ENCODE data around the gene F2. TPM values are rescaled to one million over a fixed set of nuclear protein-coding genes. Genes with fewer than 3 reads are reported as not detected.

Gene F2
- total RNA-seq, 2 donors from 2014 or later, result 1.2 TPM; not detected in 1

DNA sequence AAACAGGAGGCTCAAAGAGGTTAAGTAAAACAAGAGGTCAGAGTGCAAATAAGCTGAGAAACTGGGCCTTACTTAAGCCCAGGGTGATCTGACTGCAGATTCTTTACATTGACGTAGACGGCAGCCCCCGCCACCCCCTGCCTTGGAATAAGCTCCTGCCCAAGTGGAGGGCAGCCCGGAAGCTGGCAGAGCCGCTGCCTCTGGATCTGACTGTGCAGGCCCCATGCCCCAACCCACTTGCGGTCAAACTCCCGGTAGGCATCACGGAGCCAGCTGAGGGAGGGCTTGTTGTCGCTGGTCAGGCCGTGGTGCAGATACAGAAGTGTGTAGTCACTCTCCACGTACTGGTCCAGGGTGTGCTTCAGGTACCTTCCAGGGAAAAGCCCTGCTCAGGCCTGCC, 37.2 kb upstream of the F2 start:
- H3K9ac ChIP-seq (ENCODE audit: low read depth in 2 of 2, low read length in 2 of 2), result no peak overlapping the region
- no peak for TF ChIP-seq CTCF (IDR thresholded peaks at IDR 0.05)
- no peaks in the 10 kb centered on the region for H3K4me1 ChIP-seq
- intact Hi-C loops (cut with DNase I), result no loop called here
- H3K36me3 ChIP-seq, result peaks cover 34% of the 10 kb centered on the region
- no peak overlapping the region for H3K4me3 ChIP-seq
- no peaks in the 10 kb centered on the region for H3K27me3 ChIP-seq
- no peaks in the 10 kb centered on the region for H3K9me3 ChIP-seq
- H3K27ac ChIP-seq, result no peak overlapping the region
- no peak for DNase-seq

DNA sequence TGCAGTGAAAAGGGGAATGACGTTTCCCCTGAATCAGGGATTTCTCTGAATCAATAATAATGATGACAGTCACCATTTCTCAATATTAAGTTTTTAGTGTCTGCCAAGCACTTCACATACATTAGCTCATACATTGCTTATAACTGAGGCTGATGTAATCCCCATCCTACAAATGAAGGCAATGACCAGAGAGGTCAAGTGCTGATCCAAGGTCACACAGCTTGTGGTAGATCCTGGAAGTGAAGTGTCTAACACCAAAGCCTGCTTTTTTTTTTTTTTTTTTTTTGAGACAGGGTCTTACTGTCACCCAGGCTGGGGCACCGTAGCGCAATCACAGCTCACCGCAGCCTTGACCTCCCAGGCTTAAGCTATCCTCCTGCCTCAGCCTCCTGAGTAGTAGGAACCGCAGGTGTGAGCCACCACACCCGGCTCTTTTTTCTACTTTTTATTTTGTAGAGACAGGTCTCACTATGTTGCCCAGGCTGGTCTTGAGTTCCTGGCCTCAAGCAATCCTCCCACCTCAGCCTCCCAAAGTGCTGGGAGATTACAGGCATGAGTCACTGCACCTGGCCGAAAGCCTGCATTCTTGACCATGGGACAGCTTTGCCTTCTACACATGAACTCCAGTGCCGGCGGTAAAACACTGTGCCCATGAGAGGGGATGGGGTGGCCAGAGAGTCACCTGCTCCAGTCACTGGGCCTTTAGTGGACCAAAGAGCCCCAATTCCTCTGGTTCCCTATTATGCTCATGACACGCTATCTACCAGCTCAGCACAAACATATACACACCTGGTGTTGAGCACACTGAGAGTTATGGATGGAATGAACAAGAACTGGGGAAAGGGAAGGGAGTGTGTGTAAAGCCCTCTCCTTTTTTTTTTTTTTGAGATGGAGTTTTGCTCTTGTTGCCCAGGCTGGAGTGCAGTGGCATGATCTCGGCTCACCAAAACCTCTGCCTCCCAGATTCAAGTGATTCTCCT, 36.0 kb upstream of the F2 start:
- no peak overlapping the region for H3K9ac ChIP-seq (ENCODE audit: low read depth in 2 of 2, low read length in 2 of 2)
- DNase-seq, result no peak
- no peak overlapping the region for H3K4me3 ChIP-seq
- H3K27me3 ChIP-seq, result no peaks in the 10 kb centered on the region
- no peak for TF ChIP-seq CTCF (IDR thresholded peaks at IDR 0.05)
- no peaks in the 10 kb centered on the region for H3K9me3 ChIP-seq
- H3K4me1 ChIP-seq, result no peaks in the 10 kb centered on the region
- H3K27ac ChIP-seq, result no peak overlapping the region
- peaks cover 37% of the 10 kb centered on the region for H3K36me3 ChIP-seq
- intact Hi-C loops (cut with DNase I), result no loop called here

DNA sequence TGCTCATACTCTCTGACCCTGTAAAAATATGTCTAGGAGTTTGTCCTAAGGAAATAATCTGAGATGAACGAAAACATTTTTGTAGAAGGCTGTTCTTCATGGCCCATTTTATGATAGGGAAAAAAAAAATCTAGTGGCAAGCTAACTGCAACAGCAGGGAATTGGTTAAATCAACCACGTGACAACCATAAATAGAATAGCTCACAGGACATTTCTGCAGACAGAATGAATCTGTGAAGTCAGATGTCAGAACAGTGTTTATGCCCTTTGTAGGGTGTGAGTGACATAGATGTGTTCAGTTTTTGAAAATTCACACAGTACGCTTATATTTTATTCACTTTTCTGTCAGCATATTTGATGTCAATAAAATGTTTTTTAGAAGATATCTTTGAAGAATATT, 34.6 kb upstream of the F2 start:
- H3K9me3 ChIP-seq, result no peaks in the 10 kb centered on the region
- DNase-seq, result no peak
- no peak for TF ChIP-seq CTCF (IDR thresholded peaks at IDR 0.05)
- no peaks in the 10 kb centered on the region for H3K4me1 ChIP-seq
- H3K27me3 ChIP-seq, result no peaks in the 10 kb centered on the region
- no peak overlapping the region for H3K4me3 ChIP-seq
- H3K36me3 ChIP-seq, result peaks cover 37% of the 10 kb centered on the region
- intact Hi-C loops (cut with DNase I), result no loop called here
- no peak overlapping the region for H3K27ac ChIP-seq
- H3K9ac ChIP-seq (ENCODE audit: low read depth in 2 of 2, low read length in 2 of 2), result no peak overlapping the region

DNA sequence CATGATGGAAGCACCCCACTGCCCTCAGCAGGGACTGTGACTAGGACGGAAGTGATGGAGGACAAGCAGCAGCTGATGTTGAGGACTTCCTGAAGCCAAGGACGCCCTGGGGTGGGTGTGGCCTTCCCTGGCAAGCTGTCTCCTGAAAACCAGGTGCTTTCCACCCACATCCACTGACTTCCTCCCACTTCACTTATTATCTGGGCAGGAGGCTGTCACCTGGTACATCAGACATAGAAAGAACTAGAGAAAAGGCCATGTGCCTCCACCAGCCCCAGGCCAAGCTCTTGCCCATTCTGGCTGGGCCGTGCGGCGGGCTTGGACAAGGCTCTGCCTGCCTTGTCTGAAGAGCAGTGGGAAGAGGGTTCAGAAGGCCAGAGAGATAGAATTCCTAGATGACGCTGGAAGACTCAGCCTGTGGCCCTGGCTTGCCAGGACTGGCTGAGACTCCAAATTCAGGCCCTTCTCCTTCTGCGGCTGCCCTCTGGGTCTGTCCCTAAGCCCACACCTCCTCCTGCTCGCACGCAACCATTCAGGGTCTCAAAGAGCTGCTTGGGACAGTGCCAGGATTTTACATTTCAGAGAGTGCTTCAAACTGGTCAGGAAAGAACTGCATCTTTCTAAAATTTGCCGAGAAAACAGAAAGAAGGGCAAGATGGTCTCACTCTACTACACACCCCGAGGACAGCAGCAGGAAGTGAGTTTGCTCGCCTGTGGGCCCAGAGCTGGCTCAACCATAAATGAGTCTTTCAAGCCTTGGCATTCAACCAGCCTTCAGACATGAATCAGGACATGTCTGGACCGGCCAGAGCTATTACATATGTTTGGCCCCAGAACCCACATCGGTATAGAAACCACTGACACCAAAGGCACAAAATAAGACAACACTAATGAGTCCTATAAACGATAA, 31.9 kb upstream of the F2 start:
- intact Hi-C loops (cut with DNase I), result no loop called here
- Histone ChIP-seq H3K27ac (peak overlapping the region; percentile 27), H3K9me3 (no peaks in the 10 kb centered on the region), H3K4me1 (no peaks in the 10 kb centered on the region), H3K9ac (ENCODE audit: low read depth in 2 of 2, low read length in 2 of 2) (no peak overlapping the region), H3K4me3 (no peak overlapping the region), H3K36me3 (peaks cover 13% of the 10 kb centered on the region), H3K27me3 (no peaks in the 10 kb centered on the region)
- no peak for TF ChIP-seq CTCF (IDR thresholded peaks at IDR 0.05)
- DNase-seq, result no peak

- Histone ChIP-seq H3K4me3 (no peak overlapping the region), H3K36me3 (peaks cover 26% of the 10 kb centered on the region), H3K4me1 (no peaks in the 10 kb centered on the region), H3K9ac (ENCODE audit: low read depth in 2 of 2, low read length in 2 of 2) (no peak overlapping the region), H3K9me3 (no peaks in the 10 kb centered on the region), H3K27ac (no peak overlapping the region), H3K27me3 (no peaks in the 10 kb centered on the region)
- no peak for DNase-seq
- intact Hi-C loops (cut with DNase I), result no loop called here
- TF ChIP-seq CTCF (IDR thresholded peaks at IDR 0.05), result no peak
Observed at GRCh38 chr11:46690702-46691101, 28.3 kb upstream of the F2 start.

All from colonic mucosa (tissue), 4 donors.